Ovary (tissue), 9 donors: ENCODE results near the gene ASB10. TPM values are rescaled to one million over a fixed set of nuclear protein-coding genes. Genes with fewer than 3 reads are reported as not detected.

Experiments
- DNase-seq, 5 donors: peaks; one replicate each; pipeline ENCODE4 v3.0.0-alpha.2; 2019 to 2020
- H3K27ac ChIP-seq, 2 donors: fragments of 200-600 bp; one replicate each; pipeline versions ENCODE4 v1.5.1 to v1.8.0; 2019 to 2022
- H3K27me3 ChIP-seq: fragments of 200-600 bp; one replicate; pipeline ENCODE4 v1.8.0; 2022
- H3K36me3 ChIP-seq: fragments of 200-600 bp; sonication (generic); one replicate; pipeline ENCODE4 v1.5.1; 2019
- H3K4me1 ChIP-seq: one replicate; pipeline ENCODE4 v1.8.1; 2013; ENCODE audit warnings: mild to moderate bottlenecking, moderate library complexity; ENCODE audit not compliant: insufficient read depth
- H3K4me3 ChIP-seq: fragments of 200-600 bp; sonication (generic); one replicate; pipeline ENCODE4 v1.5.1; 2017
- H3K9me3 ChIP-seq, 2 donors: fragments of 200-600 bp in 1 of 2; sonication (generic) in 1 of 2; one replicate each; pipeline versions ENCODE4 v1.5.1 to v1.8.1; 2013 to 2019; ENCODE audit warnings: mild to moderate bottlenecking in 1 of 2, moderate library complexity in 1 of 2
- EP300 ChIP-seq: sonication (generic); formaldehyde crosslinking; IDR thresholded peaks from one replicate; pipeline ENCODE4 v1.6.1; 2017; ENCODE audit warnings: antibody characterized with exemption
- POLR2A ChIP-seq: fragments of 450-650 bp; IDR thresholded peaks from one replicate; pipeline ENCODE4 v1.6.1; 2017; ENCODE audit warnings: antibody characterized with exemption, mild to moderate bottlenecking, moderate library complexity
- WGBS, 3 donors: extraction: QIAGEN DNeasy Blood & Tissue Kit in 1 of 3; methylation state at CpG; one replicate each; pipeline versions ENCODE4 v1.1.5 to v1.1.7; 2013 to 2017; 5-methylcytosine and 5-hydroxymethylcytosine counted together
- intact Hi-C, 4 donors: fragments of 100-400 bp; cut with DNase I; formaldehyde crosslinking; loops; one replicate each; pipeline versions ENCODE4 v1.11.0 to v1.15.1; 2022 to 2023
- polyA plus RNA-seq, 2 donors: library from polyadenylated mRNA; stranded (reverse); fragments of 200-250 nt in 1 of 2; fragments of 350-450 nt in 1 of 2; fragmentation: Illumina TruSeq in 1 of 2; extraction: RNeasy Lipid Tissue Mini Kit (QIAGEN cat#74804) in 1 of 2; gene quantifications; one replicate each; pipeline ENCODE4 v1.2.3, GENCODE V29; 2013 to 2014
- total RNA-seq, 7 donors: library from RNA; depleted of rRNA in 2 of 7; stranded (reverse); fragments of >200 nt in 2 of 7; fragmentation: NEBNext Ultra II Directional in 3 of 7; extraction: Animal tissue kit (Norgen Biotek cat#: 25700) in 3 of 7; gene quantifications; one replicate each; pipeline versions ENCODE4 v1.1.0 to v1.2.4, GENCODE V29; 2016 to 2023
- TF ChIP-seq, protein P1 (sequence below), 3 donors: fragments of 450-650 bp in 2 of 3; fragments of 200-600 bp in 1 of 3; IDR thresholded peaks; one replicate each; pipeline versions ENCODE4 v1.5.1 to v1.8.0; 2016 to 2022; ENCODE audit warnings: antibody characterized with exemption in 3 of 3, mild to moderate bottlenecking in 1 of 3
- donor health status: DM: no; HTN: no; CAD: no; lungs with moderate emphysema.
- donor health status: DM: no; HTN: no; CAD: no.
- donor health status: Bipolar disorder and iron deficiency.
- donor health status: DM: yes; HTN: yes; CAD: no.
- donor health status: DM: no; HTN: no; CAD: no.
- donor health status: DM: yes; HTN: yes; CAD: no.

The ASB10 gene
- total and polyA plus RNA-seq, 9 donors, result not detected

DNA sequence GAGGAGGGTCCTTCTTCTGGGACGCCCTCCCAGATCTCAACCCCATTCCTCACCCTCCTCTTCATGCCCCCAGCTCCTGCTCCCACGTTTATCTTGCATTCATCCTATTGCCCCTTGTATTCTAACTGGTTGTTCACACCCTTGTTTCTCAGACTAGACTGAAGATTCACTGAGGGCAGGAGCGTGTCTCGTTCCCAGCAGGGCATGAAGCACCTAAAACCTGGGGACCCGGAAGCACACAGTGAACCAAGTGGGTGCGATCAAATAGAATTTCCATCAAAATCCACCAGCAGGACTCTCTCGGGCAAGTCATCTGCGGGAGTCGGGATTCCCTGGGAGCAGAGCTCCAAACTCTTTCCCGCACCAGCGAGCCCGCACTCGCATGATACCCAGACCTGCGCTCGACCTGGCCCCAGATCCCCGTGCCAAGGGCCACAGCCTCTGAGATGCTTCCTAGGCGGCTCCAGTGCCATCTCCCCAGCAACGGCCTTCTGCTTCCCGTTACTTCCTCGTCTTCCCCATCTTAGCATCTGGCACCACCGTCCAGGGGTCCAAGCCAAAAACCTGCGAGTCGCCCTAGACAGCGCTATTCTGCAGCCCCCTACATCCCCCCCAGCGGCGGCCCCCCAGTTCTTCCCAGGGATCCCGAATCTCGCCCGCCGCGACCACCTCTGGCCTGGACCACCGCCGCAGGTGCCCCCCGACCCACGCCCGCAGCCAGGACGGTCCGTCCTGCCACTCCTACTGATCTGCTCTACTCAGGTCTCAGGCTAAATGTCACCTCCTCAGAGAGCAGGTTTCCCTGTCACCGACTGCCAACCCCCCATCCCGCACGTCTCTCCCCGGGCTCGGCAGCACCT, 13.4 kb downstream of the ASB10 start:
- Histone ChIP-seq H3K36me3 (no peaks in the 10 kb centered on the region), H3K4me3 (no peak overlapping the region), H3K27ac (no peak overlapping the region), H3K4me1 (no peaks in the 10 kb centered on the region), H3K27me3 (no peaks in the 10 kb centered on the region), H3K9me3 (no peaks in the 10 kb centered on the region)
- WGBS, 3 donors, result 83 to 87% (median 86%) methylated on average over 43 of the region's 43 CpGs
- DNase-seq, result no peak
- TF ChIP-seq, protein P1, sequence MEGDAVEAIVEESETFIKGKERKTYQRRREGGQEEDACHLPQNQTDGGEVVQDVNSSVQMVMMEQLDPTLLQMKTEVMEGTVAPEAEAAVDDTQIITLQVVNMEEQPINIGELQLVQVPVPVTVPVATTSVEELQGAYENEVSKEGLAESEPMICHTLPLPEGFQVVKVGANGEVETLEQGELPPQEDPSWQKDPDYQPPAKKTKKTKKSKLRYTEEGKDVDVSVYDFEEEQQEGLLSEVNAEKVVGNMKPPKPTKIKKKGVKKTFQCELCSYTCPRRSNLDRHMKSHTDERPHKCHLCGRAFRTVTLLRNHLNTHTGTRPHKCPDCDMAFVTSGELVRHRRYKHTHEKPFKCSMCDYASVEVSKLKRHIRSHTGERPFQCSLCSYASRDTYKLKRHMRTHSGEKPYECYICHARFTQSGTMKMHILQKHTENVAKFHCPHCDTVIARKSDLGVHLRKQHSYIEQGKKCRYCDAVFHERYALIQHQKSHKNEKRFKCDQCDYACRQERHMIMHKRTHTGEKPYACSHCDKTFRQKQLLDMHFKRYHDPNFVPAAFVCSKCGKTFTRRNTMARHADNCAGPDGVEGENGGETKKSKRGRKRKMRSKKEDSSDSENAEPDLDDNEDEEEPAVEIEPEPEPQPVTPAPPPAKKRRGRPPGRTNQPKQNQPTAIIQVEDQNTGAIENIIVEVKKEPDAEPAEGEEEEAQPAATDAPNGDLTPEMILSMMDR (IDR thresholded peaks at IDR 0.05), result no peak
- no peak for TF ChIP-seq EP300
- no peak for TF ChIP-seq POLR2A
- intact Hi-C loops, result loop anchor here in 2 of 4 donors (2.0 to 5.0 kb wide), 2 partner anchors 46 to 129 kb away; no protein-coding TSS in a partner anchor

DNA sequence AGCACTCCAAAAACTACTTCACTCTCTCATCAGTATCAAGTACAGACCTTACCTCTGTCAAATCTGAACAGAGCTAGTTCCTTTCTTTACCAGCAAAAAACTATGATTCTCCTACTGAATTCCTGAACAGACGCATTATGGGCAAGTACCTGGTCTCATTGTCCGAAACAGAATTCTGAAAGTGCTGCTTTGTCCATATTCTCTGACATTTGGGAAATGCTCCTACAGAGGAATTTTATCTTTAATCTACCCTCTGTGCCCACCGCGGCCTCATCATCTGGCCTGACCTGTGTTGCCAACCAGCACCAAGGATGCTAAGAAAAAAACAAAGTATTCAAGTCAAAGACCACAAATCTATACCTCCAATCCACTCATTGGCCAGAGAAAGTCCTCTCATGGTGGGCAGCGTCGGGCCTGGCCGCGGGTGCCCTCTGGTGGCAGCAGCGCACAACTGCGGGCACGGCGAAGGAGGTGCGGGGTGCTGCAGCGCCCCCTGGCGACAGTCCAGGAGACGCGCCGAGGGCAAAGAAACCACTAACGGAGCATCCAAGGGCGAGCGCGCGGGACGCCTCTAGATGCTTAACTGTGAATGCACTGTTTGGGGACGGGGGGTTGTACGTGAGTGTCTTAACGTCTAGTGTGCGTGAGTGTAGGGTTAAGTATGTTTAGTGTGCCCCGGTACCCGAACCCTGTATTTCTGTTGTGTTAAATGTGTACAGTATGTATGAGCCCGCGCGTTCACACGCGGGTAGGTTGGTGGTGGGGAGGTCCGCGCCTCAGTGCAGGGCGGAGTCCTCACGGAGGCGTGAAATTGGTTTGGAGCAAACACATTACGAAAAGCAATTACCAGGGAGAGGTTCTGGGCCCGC, 14.5 kb downstream of the ASB10 start:
- Histone ChIP-seq H3K9me3 (no peaks in the 10 kb centered on the region), H3K4me3 (no peak overlapping the region), H3K27me3 (no peaks in the 10 kb centered on the region), H3K4me1 (no peaks in the 10 kb centered on the region), H3K36me3 (no peaks in the 10 kb centered on the region), H3K27ac (no peak overlapping the region)
- peak; percentile 65 to 88 (median 78) for DNase-seq
- WGBS, 3 donors, result 19 to 24% (median 22%) methylated on average over 42 of the region's 42 CpGs
- TF ChIP-seq EP300, result no peak
- TF ChIP-seq, protein P1 (IDR thresholded peaks at IDR 0.05), result peak; percentile 98 to 100 (median 98)
- TF ChIP-seq POLR2A, result no peak
- intact Hi-C loops, result loop anchor here in 2 of 4 donors (2.0 to 5.0 kb wide), 2 partner anchors 45 to 130 kb away; no protein-coding TSS in a partner anchor

DNA sequence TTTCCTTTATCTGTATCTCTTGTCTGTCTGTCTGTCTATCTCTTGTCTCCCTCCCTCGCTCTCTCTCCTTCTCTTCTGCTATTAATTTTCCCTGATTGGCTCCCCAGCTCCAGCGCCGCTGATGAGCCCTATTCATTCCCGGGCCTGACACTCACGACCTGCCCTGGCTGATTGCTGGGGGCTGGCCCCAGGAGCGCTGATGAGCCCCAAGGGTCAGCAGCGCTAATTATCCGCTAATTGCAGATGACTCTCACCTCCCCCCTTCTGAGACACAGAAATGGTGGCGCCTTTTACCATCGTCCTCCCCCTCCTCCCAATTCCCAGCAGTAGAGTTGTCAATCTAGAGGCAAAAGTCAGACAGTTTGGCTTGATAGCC, 18.3 kb downstream of the ASB10 start:
- H3K4me1 ChIP-seq, result peaks cover 5% of the 10 kb centered on the region
- no peak for DNase-seq
- intact Hi-C loops, result loop anchor here in 1 of 4 donors (5.0 kb wide), 1 partner anchor 41 kb away; no protein-coding TSS in a partner anchor
- H3K27me3 ChIP-seq, result peaks cover 3% of the 10 kb centered on the region
- no peak overlapping the region for H3K27ac ChIP-seq
- 45 to 53% (median 50%) methylated on average over 10 of the region's 10 CpGs for WGBS, 3 donors
- no peak overlapping the region for H3K4me3 ChIP-seq
- H3K9me3 ChIP-seq, result no peaks in the 10 kb centered on the region
- H3K36me3 ChIP-seq, result no peaks in the 10 kb centered on the region
- TF ChIP-seq, protein P1 (IDR thresholded peaks at IDR 0.05), result no peak
- TF ChIP-seq EP300 (no peak), POLR2A (no peak)

DNA sequence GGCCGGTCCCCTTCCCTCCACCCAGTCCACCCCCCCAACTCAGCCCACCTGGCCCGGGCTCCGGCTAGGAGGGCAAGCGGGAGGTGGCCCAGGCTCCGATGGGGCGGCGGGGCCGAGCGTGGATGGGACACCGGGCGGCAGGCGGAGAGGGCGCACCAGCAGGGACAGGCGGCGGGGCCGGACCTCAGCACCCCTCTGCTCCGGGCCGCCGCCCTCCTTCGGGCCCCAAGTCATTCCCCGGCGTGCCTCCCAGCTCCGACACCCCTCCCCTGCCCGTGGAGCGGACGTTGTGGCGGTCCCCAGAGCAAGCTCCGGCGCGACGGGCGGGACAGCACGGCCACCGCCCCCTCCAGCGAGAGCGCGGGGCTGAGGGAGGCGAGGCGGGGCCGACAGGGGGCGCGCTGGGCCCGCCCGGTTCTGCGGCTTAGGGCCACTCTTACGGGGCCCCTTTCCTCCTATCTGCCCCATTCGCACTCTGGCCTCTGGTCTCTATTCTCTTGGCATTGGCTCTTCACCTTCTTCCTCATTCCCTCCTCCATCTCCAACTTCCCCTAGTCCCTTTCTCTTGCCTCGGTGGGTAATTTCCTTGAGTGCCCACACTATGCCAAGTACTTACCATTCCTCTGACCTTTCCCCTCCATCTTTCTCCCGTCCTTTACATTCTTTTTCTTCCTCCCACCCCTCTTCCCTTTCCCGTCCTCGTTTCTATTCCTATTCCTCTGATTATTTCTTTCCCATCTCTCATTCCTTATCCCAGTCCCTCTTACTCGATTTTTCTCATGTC, 18.9 kb downstream of the ASB10 start:
- peak overlapping the region; percentile 24 for H3K4me3 ChIP-seq
- DNase-seq, result no peak
- WGBS, 3 donors, result 2 to 4% (median 2%) methylated on average over 29 to 52 of the region's 52 CpGs
- H3K27ac ChIP-seq, result no peak overlapping the region
- TF ChIP-seq POLR2A (no peak), EP300 (no peak)
- TF ChIP-seq, protein P1 (IDR thresholded peaks at IDR 0.05), result peak in 1 of 3 donors; percentile 20
- peaks cover 5% of the 10 kb centered on the region for H3K4me1 ChIP-seq
- H3K36me3 ChIP-seq, result no peaks in the 10 kb centered on the region
- peaks cover 3% of the 10 kb centered on the region for H3K27me3 ChIP-seq
- intact Hi-C loops, result loop anchor here in 1 of 4 donors (5.0 kb wide), 1 partner anchor 41 kb away; no protein-coding TSS in a partner anchor
- H3K9me3 ChIP-seq, result no peaks in the 10 kb centered on the region
